Heart right ventricle (tissue), 16 donors: ENCODE measurements around the gene RBFOX2. TPM values are rescaled to one million over a fixed set of nuclear protein-coding genes. Genes with fewer than 3 reads are reported as not detected.

Source experiments
- ATAC-seq, 8 donors: fragments of 200-7000 bp; cut with Tn5 transposase; one replicate each; pipeline ENCODE4 v1.9.1; 2020; ENCODE audit warnings: mild to moderate bottlenecking in 8 of 8, moderate library complexity in 8 of 8, moderate number of reproducible peaks in 1 of 8
- DNase-seq, 2 donors: peaks; one replicate each; pipeline ENCODE4 v3.0.0-alpha.2; 2020
- H3K27ac ChIP-seq, 10 donors: fragments of 200-600 bp; sonication (generic) in 2 of 10; one replicate each; pipeline versions ENCODE4 v1.5.0 to v1.8.0; 2020 to 2022; ENCODE audit warnings: mild to moderate bottlenecking in 3 of 10
- H3K27me3 ChIP-seq, 7 donors: fragments of 200-600 bp; one replicate each; pipeline ENCODE4 v1.8.0; 2021 to 2022; ENCODE audit warnings: mild to moderate bottlenecking in 2 of 7
- H3K36me3 ChIP-seq, 9 donors: fragments of 200-600 bp; sonication (generic) in 1 of 9; one replicate each; pipeline versions ENCODE4 v1.5.0 to v1.8.0; 2020 to 2022; ENCODE audit warnings: mild to moderate bottlenecking in 2 of 9
- H3K4me1 ChIP-seq, 9 donors: fragments of 200-600 bp; sonication (generic) in 1 of 9; one replicate each; pipeline versions ENCODE4 v1.5.0 to v1.8.0; 2020 to 2022; ENCODE audit warnings: mild to moderate bottlenecking in 4 of 9
- H3K4me3 ChIP-seq, 10 donors: fragments of 200-600 bp; sonication (generic) in 2 of 10; one replicate each; pipeline versions ENCODE4 v1.5.0 to v1.8.0; 2020 to 2022; ENCODE audit warnings: mild to moderate bottlenecking in 7 of 10, moderate library complexity in 2 of 10
- H3K9me3 ChIP-seq, 11 donors: fragments of 200-600 bp in 10 of 11; sonication (generic) in 2 of 11; one replicate each; pipeline versions ENCODE4 v1.5.0 to v1.8.0; 2013 to 2022; ENCODE audit warnings: mild to moderate bottlenecking in 2 of 11, control low read depth in 1 of 11, moderate library complexity in 1 of 11
- CTCF ChIP-seq, 9 donors: fragments of 200-600 bp; sonication (generic) in 2 of 9; IDR thresholded peaks; one replicate each; pipeline versions ENCODE4 v1.5.0 to v1.8.0; 2021 to 2022; ENCODE audit warnings: antibody characterized with exemption in 9 of 9, mild to moderate bottlenecking in 5 of 9, moderate library complexity in 1 of 9
- WGBS, 2 donors: extraction: QIAGEN DNeasy Blood & Tissue Kit; methylation state at CpG; one replicate each; pipeline ENCODE4 v1.1.7; 2013; ENCODE audit warnings: inconsistent platforms in 1 of 2; 5-methylcytosine and 5-hydroxymethylcytosine counted together
- intact Hi-C, 10 donors: fragments of 100-400 bp; cut with DNase I; formaldehyde crosslinking; loops; one replicate each; pipeline versions ENCODE4 v1.11.1 to v1.14.2; 2022
- polyA plus RNA-seq, 2 donors: library from polyadenylated mRNA; stranded (reverse); fragments of 200-250 nt; gene quantifications; one replicate each; pipeline ENCODE4 v1.2.3, GENCODE V29; 2013
- total RNA-seq, 10 donors: library from RNA; stranded (reverse); fragmentation: NEBNext Ultra II Directional in 3 of 10; extraction: Animal tissue kit (Norgen Biotek cat#: 25700) in 3 of 10; gene quantifications; one replicate each; pipeline versions ENCODE4 v1.2.1 to v1.2.4, GENCODE V29; 2021 to 2023
- donor health status: Arrhythmogenic right ventricular cardiomyopathy.
- donor health status: ischemic (EF 13 %, LVEDD 7.1; RV severe dilation, severe dysfunction).
- donor health status: healthy with polysubstance abuse.
- donor health status: DM: no; HTN: yes; CAD: no.
- donor health status: DM: no; HTN: no; CAD: no.
- donor health status: ischemic (EF 25% LVEDD 6.9; RV normal size, moderate dysfunction).
- donor health status: ischemic (EF 25% LVEDD 5.7; RV mildly dilated, moderate dysfunction).
- donor health status: healthy.
- donor health status: DM: yes; HTN: yes; CAD: no.
- donor health status: Ischemic cardiomyopathy.
- donor health status: ischemic (EF 35%, LVEDD 5.7; RV mildly dilated, moderate dysfunction).
- donor health status: nonischemic (EF 11% LVEDD 7.7; RV severe dilation, severe dysfunction).
- donor health status: DM: yes; HTN: yes; CAD: no.
- donor health status: PGD.
- donor health status: ischemic (EF 29% LVEDD 5.4; RV normal size, mild dysfunction).
- donor health status: nonischemic (EF 23%, LVEDD 6.1; RV moderate dilation, normal function).

Gene RBFOX2
- total and polyA plus RNA-seq, 12 donors, result 18.0 to 105 (median 90.4) TPM

GRCh38 chr22:35839841-35840301 is 188.8 kb downstream of the RBFOX2 start:
- no peaks in the 10 kb centered on the region for H3K27me3 ChIP-seq
- no peaks in the 10 kb centered on the region for H3K9me3 ChIP-seq
- intact Hi-C loops, result loop anchor here in 7 of 10 donors (2.0 to 10.0 kb wide), 13 partner anchors 48 to 213 kb away; partner anchors contain the start of gene APOL6 (in 1 of the 7)
- DNase-seq (no peak), ATAC-seq (peak in 5 of 8 donors; percentile 9 to 61 (median 44))
- H3K4me3 ChIP-seq, result peak overlapping the region in 9 of 10 donors; percentile 28 to 59 (median 51)
- WGBS, 2 donors, result 1 to 4% methylated on average over 5 of the region's 5 CpGs
- no peaks in the 10 kb centered on the region for H3K36me3 ChIP-seq
- no peak for TF ChIP-seq CTCF (IDR thresholded peaks at IDR 0.05)
- peaks cover 14 to 87% (median 59%) of the 10 kb centered on the region in 9 donors for H3K4me1 ChIP-seq
- peak overlapping the region; percentile 35 to 88 (median 74) for H3K27ac ChIP-seq

- Histone ChIP-seq H3K27me3 (no peaks in the 10 kb centered on the region), H3K27ac (peak overlapping the region in 9 of 10 donors; percentile 35 to 88 (median 78)), H3K4me3 (peak overlapping the region in 9 of 10 donors; percentile 28 to 59 (median 51)), H3K36me3 (no peaks in the 10 kb centered on the region), H3K9me3 (no peaks in the 10 kb centered on the region), H3K4me1 (peaks cover 14 to 95% (median 67%) of the 10 kb centered on the region in 9 donors)
- peak in 1 of 2 donors; percentile 27 for DNase-seq
- intact Hi-C loops, result loop anchor here in 6 of 10 donors (5.0 to 10.0 kb wide), 9 partner anchors 47 to 212 kb away; partner anchors contain the start of gene APOL6 (in 1 of the 6)
- WGBS, 2 donors, result 14 to 21% methylated on average over 4 of the region's 4 CpGs
- peak in 3 of 8 donors; percentile 16 to 37 (median 27) for ATAC-seq
- peak in 7 of 9 donors; percentile 22 to 55 (median 31) for TF ChIP-seq CTCF (IDR thresholded peaks at IDR 0.05)
Observed at GRCh38 chr22:35838855-35839576, 189.6 kb downstream of the RBFOX2 start.

GRCh38 chr22:35837101-35837727 is 191.4 kb downstream of the RBFOX2 start:
- peaks cover 14 to 97% (median 68%) of the 10 kb centered on the region in 9 donors for H3K4me1 ChIP-seq
- H3K27me3 ChIP-seq, result no peaks in the 10 kb centered on the region
- DNase-seq (no peak), ATAC-seq (no peak)
- H3K9me3 ChIP-seq, result no peaks in the 10 kb centered on the region
- peak overlapping the region in 6 of 10 donors; percentile 10 to 87 (median 77) for H3K27ac ChIP-seq
- 55 to 66% methylated on average over 5 of the region's 5 CpGs for WGBS, 2 donors
- peak overlapping the region in 1 of 10 donors; percentile 50 for H3K4me3 ChIP-seq
- no peak for TF ChIP-seq CTCF (IDR thresholded peaks at IDR 0.05)
- no peaks in the 10 kb centered on the region for H3K36me3 ChIP-seq
- intact Hi-C loops, result loop anchor here in 6 of 10 donors (5.0 to 10.0 kb wide), 9 partner anchors 45 to 210 kb away; partner anchors contain the start of gene APOL6 (in 1 of the 6)
